ENCODE results near the gene GPR4.
"Not testable (repeated sequence)": the region's sequence is repeated elsewhere in the genome, so short reads cannot be mapped to it uniquely, and the experiment has no call there.

The GPR4 gene

DNA sequence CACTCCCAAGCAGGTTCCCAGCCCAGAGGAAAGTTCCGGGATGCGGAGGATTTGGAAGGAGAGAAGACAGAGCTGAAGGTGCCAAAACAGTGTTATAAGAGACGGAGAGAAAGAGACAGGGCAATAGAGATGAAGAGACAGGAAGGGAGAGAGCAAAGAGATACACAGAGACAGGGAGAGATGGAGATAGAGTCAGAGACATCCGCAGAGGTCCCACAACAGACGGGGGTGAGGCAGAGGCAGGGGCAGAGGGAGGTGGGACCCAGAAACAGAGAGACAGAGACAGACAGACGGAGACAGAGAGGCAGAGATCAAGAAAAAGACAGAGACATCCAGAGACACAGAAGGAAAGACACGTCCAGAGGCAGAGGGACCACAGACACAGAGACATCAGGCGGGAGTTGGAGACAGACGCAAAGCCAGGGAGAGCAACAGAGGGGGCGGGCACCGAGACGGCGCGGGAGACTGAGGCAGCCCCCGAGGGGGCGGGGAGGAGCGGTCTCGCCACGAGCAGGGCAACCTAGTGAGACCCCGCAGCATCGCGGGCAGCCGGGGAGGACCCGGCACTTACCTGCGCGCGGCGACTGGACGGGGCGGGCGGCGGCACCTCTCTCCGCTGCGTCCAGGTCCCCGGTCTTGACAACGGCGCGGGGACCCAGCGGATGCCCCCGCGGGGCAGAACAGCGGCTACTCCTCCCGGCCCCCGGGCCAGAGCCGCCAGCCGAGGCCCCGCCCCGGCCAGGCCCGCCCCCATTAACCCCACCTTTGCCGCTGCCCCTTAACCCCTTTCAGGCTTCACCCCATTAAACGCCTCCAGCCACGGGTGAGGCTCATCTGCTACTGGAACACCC lies at the start of gene GPR4:
Gene GPR4 (minus strand): TSS at position 689 of the 851 bp plus-strand sequence. CDS start 10,346 bp downstream, outside the sequence.
- DNase-seq = no peak

- no peak for DNase-seq
Measured at GRCh38 chr19:45650722-45651121, 48.7 kb upstream of the GPR4 start.

DNA sequence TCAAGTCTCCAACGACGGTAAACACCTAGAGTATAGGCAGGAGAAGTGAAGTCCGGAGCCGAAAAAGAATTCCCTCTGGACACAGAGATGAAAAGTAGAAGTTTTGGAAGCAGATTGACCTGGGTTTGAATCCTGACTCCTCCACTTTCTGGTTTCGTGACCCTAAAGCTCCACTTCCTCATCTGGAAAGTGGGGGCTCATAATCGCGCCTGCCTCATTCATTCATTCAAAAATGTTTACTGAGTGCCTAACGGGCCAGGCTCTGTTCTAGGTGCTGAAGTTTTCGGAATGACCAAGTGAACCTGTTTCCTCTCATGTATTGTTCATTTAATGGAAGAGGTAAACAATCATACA lies 44.3 kb upstream of the GPR4 start:
- DNase-seq = no peak

- DNase-seq = peak; percentile 38 to 52
Measured at GRCh38 chr19:45645631-45646344, 43.8 kb upstream of the GPR4 start.

GRCh38 chr19:45645068-45645630 lies 43.1 kb upstream of the GPR4 start:
- no peak for DNase-seq

DNA sequence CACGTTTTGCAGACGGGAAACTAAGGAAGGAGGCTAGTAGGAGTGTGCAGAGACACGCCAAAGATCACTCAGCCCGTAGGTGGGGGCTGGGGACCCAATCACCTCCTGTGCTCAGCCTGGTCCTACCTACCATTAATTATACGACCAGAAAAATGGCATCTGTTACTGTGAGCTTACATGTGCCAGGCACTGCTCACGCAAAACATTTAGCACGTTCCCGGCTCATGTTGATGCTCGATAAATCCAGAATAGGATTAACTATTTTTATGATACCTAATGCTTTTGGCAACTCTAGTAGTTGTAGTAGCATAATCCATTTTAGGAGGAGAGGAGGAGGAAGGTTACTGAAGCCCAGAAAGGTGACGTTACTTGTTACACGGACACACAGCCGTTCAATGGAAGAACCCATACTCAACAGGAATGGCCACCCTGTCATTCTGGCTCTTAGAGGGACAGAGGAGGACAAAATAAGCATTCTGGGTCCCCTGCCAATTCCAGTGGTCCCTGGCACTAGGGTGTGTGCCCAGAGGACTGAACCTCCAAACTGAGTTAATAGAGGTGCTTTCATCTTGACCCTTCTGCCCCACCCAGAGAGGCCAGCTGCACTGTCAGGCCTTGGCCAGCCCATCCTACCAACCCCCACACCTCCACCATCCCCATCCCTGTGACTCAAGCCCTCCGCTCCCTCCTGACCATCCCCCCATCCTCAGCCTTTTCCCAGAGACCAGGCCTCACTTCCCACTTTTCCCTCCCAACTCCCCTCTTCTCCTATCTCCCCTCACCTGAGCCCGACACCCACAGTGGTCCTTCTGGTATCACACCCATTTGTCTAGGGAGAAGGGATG lies 42.1 kb upstream of the GPR4 start:
- DNase-seq = no peak

DNA sequence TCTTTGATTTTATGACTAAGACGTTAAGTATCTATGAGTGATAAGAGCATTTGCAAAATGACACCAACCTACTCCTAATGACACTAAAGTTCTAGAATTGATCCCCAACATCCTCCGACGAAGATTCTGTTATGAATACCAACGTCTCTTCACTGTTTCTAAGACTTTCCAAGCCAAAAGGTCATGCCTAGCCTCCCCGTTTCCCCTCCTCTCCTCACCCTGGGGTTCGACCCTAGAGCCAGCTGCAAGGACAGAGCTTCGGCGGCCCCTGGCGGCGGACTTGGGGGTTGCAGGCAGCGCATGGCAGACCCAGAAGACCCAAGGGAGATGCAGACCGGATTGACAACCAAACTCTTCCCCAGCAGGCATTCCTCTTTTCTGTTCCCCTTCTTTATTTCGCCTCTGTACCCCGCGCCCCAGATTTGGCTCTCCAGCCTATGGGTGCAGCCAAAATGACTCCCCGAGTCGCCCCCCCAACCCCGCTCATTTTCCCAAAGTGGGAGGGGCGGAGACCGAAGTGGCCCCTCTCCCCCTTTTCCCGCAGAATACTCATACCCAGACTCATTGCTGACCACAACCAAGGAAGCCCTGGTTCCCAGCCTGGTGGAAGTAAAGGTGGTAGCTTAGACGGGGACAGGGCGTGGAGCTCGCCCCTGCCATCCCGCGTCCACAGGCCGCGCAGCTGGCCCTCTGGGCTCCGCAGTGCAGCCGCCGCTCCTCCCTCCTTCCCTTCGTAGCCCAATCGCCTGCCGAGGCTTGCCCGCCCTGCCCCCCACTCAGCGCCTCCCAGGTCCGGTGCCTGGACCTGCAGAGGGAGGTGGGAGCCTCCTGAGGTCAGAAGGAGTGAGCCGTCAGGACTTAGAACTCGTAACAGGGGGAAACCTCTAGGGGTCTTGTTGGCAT lies 41.3 kb upstream of the GPR4 start:
- peak; percentile 71 to 75 for DNase-seq

- DNase-seq = peak; percentile 64 to 82
Measured at GRCh38 chr19:45641274-45642105, 39.5 kb upstream of the GPR4 start.

GRCh38 chr19:45640849-45641273 lies 38.8 kb upstream of the GPR4 start:
- no peak for DNase-seq

GRCh38 chr19:45638930-45639729 lies 37.1 kb upstream of the GPR4 start, which contains the start of gene EML2:
Gene EML2 (minus strand): TSS chr19:45639397. CDS start chr19:45639376, 21 bp downstream.
- no peak for DNase-seq

GRCh38 chr19:45637890-45638667 lies 36.1 kb upstream of the GPR4 start:
- no peak for DNase-seq

- DNase-seq = no peak
Measured at GRCh38 chr19:45636902-45637301, 34.9 kb upstream of the GPR4 start.

DNA sequence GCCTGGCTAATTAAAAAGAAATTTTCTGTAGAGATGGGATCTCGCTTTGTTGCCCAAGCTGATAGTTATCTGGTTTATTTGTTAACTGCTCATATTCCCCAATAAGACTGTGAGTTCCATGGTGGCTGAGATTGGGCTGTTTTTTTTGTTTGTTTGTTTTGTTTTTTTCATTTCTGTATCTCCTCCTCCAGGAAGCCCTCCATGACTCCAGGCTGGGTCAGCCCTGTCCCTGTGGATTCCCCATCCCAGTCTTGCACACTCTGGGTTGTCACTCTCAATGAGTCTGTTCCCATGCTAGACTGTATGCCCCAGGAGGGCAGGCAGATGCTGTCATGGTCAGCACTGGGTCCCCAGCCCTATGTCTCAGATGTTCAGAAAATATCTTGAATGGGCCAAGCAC lies 34.3 kb upstream of the GPR4 start:
- no peak for DNase-seq

GRCh38 chr19:45632468-45633196 lies 30.6 kb upstream of the GPR4 start:
- DNase-seq = peak; percentile 57 to 69

GRCh38 chr19:45630463-45630862 lies 28.5 kb upstream of the GPR4 start:
- no peak for DNase-seq

DNA sequence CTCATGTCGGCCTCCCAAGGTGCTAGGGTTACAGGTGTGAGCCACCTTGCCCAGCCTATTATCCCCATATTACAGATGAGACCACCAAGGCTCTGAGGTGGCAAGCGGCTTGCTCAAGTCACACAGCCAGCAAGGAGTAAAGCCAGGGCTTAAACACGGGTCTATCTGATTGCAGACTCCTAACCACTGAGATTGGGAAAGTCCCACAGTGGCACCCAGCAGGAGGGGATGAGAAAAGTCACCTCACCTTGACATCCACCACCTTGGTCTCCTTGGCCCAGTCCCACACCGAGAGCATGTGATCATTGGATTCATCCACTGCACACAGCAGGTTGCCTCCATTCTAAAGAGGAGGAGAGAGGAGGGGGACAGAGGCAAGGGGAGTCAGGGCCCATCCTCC lies 27.7 kb upstream of the GPR4 start:
- no peak for DNase-seq

- DNase-seq = not testable (repeated sequence)
Measured at GRCh38 chr19:45628219-45628618, 26.2 kb upstream of the GPR4 start.

DNA sequence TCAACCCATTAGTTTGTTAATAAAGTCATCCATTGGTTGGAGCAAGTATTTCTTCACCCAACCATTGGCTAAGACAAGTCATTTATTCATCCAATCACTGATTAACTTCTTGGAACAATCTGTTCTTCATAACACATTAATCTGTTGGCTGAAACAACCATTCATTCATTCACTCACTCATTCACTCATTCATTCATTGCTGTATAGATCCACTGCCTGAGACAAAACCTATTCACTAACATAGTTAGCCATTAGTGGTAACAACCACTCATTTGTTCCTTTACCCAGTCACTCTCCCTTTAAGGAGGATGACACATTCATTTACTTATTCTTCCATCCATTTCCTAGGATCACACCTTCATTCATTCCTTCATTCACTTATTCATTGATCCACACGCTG lies 22.0 kb upstream of the GPR4 start:
- no peak for DNase-seq

Measured in NCI-H187 (cell line).